Activated naive CD8-positive, alpha-beta T cell treated with anti-CD3 and anti-CD28 coated beads, Interleukin-2, amount 50 U/mL, for 24 hours (primary cell): Measurements from ENCODE around the gene GPR135.

ENCODE experiments used
- ATAC-seq: fragments of 150-1000 bp; cut with Tn5 transposase; one replicate; pipeline ENCODE4 v1.10.0; 2021
- DNase-seq: peaks from one replicate; pipeline ENCODE4 v3.0.0; 2021
- H3K27ac Mint-ChIP-seq: one replicate; pipeline ENCODE4 v1.8.0; 2021; ENCODE audit warnings: mild to moderate bottlenecking, mixed read lengths
- H3K27me3 Mint-ChIP-seq: one replicate; pipeline ENCODE4 v1.8.0; 2021; ENCODE audit warnings: mixed read lengths
- H3K36me3 Mint-ChIP-seq: one replicate; pipeline ENCODE4 v1.8.0; 2021; ENCODE audit warnings: low read depth, mixed read lengths
- H3K4me1 Mint-ChIP-seq: one replicate; pipeline ENCODE4 v1.8.0; 2021; ENCODE audit warnings: mixed read lengths
- H3K4me3 Mint-ChIP-seq: one replicate; pipeline ENCODE4 v1.8.0; 2021; ENCODE audit warnings: mild to moderate bottlenecking, moderate library complexity, mixed read lengths
- H3K9me3 Mint-ChIP-seq: one replicate; pipeline ENCODE4 v1.8.0; 2021; ENCODE audit warnings: mixed read lengths

Gene GPR135, protein sequence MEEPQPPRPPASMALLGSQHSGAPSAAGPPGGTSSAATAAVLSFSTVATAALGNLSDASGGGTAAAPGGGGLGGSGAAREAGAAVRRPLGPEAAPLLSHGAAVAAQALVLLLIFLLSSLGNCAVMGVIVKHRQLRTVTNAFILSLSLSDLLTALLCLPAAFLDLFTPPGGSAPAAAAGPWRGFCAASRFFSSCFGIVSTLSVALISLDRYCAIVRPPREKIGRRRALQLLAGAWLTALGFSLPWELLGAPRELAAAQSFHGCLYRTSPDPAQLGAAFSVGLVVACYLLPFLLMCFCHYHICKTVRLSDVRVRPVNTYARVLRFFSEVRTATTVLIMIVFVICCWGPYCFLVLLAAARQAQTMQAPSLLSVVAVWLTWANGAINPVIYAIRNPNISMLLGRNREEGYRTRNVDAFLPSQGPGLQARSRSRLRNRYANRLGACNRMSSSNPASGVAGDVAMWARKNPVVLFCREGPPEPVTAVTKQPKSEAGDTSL

DNA sequence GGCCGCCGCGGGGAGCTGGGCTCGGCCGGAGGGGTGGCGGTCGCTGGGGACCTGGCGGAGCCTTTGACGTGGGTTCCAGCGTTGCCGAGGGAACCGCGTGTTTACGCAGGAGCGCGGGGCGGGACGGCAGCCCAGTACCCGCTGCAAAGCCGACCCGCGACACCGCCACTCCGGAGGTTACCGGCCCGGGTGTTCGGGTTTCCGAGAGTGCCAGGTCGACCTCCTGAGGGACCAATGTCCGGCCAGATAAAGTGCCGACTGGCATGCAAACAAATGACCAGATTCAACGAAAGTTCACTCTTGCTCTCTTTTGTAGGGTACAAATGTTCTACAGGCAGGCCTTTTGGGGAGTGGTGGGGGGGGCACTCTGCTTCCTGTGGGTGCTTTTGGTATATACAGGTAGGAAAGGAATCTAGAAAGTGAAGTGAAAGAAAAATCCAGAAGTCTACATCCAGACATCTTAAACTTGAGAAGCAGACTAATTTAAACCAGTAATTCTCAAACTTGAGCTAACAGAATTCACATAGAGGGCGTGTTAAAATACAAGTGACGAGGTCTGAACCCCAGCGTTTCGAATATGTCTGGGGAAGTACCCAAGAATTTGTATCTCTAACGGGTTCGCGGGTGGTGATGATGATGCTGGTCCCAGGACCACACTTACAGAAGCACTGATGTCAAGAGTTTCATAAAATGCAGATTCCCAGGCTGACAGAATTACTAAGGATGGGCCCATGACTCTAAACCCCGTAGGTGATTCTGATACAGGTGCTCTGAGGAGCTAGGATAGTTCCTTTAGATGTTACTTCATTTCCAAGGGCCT, at the start of gene GPR135:
Gene GPR135 (minus strand): TSS at position 65 of the 820 bp plus-strand sequence. CDS start 154 bp downstream, outside the sequence.
- Mint-ChIP-seq H3K27me3 (peaks cover 7% of the 10 kb centered on the region), H3K4me1 (peaks cover 14% of the 10 kb centered on the region), H3K4me3 (peak within 1 kb of the TSS; percentile 80), H3K36me3 (peaks cover 7% of the 10 kb centered on the region), H3K27ac (peak within 1 kb of the TSS; percentile 83), H3K9me3 (no peaks in the 10 kb centered on the region)
- peak; percentile 17 for ATAC-seq
- peak; percentile 32 for DNase-seq

DNA sequence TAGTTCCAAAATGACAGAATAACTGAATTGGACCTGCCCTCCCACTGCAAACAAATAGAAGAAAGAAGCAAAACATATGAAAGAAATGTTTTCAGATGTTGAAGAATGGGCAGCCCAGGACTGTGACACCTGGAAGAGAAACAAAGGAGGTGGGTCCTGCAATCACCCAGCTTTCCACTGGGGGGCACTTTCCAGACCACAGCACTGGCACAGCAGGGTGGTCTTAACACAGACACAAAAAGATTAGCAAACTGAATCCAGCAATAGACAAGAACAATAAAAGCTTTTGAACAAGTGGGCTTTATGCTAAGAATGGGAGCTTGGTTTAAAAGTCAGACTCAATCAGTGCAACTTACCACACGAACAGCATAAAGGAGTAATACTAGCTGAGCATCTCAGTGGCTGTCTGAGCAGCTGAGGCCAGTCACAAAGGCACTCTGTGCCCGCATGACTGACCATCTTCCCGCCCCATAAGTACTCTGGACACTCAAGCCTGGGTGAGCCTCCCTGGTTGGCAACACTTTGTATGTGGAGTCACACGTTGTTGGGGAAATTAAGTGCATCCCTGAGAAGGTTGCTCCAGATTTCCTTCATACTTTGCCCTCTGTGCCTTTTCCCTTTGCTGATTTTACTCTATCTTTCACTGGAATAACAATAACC, 46.9 kb upstream of the GPR135 start:
- no peaks in the 10 kb centered on the region for H3K9me3 Mint-ChIP-seq
- ATAC-seq, result no peak
- H3K27me3 Mint-ChIP-seq, result peaks cover 17% of the 10 kb centered on the region

DNA sequence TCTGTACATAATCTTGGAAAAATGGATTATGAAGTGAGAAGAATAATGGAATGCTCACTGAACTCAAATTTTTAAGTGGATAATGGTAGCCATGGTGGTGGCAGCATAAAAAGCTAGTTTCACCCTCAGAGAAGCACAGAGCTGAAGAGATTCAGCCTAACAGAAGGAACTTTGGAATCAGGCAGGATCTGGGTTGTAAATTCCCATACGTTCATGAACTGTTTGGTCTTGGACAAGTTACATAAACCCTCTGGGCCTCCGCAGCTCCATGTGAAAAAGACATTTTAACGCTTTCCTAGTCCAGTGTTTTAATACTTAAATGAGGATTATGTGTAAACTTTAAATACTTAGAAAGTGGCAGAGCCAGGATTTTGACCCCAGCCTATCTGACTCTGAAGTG, 45.8 kb upstream of the GPR135 start:
- H3K27me3 Mint-ChIP-seq, result peaks cover 17% of the 10 kb centered on the region
- no peaks in the 10 kb centered on the region for H3K36me3 Mint-ChIP-seq
- H3K4me3 Mint-ChIP-seq, result no peak overlapping the region
- no peaks in the 10 kb centered on the region for H3K4me1 Mint-ChIP-seq
- no peak for ATAC-seq
- H3K9me3 Mint-ChIP-seq, result no peaks in the 10 kb centered on the region
- no peak overlapping the region for H3K27ac Mint-ChIP-seq
- DNase-seq, result no peak

More for the DNA sequence above, 46.9 kb upstream of the GPR135 start:
- Mint-ChIP-seq H3K36me3 (no peaks in the 10 kb centered on the region), H3K4me3 (no peak overlapping the region), H3K4me1 (no peaks in the 10 kb centered on the region), H3K27ac (no peak overlapping the region)
- peak; percentile 11 for DNase-seq

DNA sequence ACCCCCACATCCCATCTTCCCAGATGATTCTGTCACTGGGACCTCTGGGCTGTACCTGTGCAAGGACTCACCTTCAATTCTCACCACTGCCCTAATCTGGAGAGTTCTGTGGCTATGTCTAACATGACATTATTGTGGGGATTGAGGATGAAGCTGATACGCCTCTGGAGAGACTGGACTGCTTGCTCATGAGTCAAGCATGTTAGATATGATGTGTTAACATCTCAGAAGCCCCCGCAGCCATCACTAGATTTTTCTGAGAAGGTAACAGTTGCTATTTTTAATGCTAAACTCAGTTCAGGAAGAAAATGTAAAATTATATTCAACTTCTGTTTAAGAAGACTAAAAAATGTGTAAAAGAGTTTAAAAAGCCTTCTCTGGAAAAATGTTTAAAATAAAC, 44.8 kb upstream of the GPR135 start:
- Mint-ChIP-seq H3K4me3 (no peak overlapping the region), H3K27ac (no peak overlapping the region), H3K9me3 (no peaks in the 10 kb centered on the region), H3K36me3 (no peaks in the 10 kb centered on the region), H3K4me1 (no peaks in the 10 kb centered on the region), H3K27me3 (peaks cover 17% of the 10 kb centered on the region)
- ATAC-seq (no peak), DNase-seq (no peak)

DNA sequence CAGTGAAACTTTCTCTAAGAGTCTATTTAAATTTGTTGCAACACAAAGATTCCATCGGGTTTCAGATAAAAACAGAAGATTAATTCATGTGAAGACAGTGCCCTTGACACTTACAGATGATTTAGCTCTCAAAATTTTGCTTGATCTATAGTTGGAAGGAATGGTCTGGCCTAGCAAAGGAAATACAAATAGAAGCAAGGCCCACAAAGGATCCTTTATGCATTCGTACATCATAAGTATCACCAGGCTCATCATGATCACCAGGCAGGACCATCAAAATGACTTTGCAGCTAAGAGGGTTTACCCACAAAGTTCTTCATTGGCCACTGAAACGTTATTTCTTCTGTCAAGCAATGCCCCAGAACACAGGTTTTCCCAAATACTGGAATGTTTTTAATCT, 43.9 kb upstream of the GPR135 start:
- Mint-ChIP-seq H3K27me3 (peaks cover 17% of the 10 kb centered on the region), H3K9me3 (no peaks in the 10 kb centered on the region), H3K4me3 (no peak overlapping the region), H3K4me1 (peaks cover 4% of the 10 kb centered on the region), H3K27ac (no peak overlapping the region), H3K36me3 (no peaks in the 10 kb centered on the region)
- ATAC-seq (no peak), DNase-seq (no peak)

DNA sequence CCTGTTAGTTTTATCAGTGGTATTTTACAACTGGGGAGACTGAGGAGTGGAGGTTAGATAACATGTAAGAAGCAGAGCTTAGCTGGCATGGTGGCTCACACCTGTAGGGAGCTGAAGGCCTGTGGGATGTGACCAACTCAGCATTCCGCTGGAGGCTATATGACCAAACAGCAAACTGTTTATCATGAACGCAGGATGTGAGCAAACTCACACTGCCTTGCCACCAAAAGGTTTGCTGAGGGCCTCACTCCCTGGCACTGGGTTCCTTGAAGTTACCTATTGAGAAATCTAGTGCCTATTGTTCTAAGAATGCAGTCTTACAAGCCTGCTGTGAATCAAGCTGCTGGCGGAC, 42.5 kb upstream of the GPR135 start:
- no peak overlapping the region for H3K27ac Mint-ChIP-seq
- peaks cover 12% of the 10 kb centered on the region for H3K27me3 Mint-ChIP-seq
- no peak for ATAC-seq
- no peak for DNase-seq
- peaks cover 5% of the 10 kb centered on the region for H3K36me3 Mint-ChIP-seq
- H3K4me3 Mint-ChIP-seq, result no peak overlapping the region
- H3K9me3 Mint-ChIP-seq, result no peaks in the 10 kb centered on the region
- peaks cover 4% of the 10 kb centered on the region for H3K4me1 Mint-ChIP-seq

DNA sequence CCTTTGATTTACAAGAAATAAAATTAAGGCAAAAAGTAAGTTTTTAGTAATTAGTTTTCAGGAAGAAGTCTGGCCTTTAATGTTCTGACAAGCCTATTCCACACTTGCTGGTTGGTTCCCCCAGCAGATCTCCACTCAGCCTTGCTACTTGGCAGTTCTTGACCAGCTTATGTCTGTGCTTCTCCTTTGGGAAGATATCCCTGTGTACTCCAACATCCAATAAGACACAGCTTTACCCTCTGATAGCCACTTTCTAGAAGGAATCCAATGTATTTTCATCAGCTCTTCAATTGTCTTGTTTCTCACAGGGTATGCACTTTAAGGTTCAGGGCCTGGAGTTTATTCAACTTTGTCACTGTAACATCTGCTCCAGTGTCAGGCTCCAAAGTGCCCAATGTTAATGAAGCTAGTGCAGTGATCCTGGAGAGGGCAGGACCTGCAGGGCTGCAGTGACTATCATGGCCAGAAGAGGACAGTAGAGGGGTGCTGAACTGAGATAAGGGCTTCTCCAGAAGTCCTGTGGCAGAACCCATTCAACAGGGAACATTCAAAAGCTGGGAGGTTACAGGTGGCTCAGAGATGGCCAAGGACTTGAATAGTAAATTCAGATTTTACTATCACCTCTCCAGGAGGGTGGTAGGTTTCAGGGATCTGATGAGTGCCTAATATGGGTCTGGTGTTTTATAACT, 42.0 kb upstream of the GPR135 start:
- ATAC-seq, result peak; percentile 80
- no peaks in the 10 kb centered on the region for H3K9me3 Mint-ChIP-seq
- peak; percentile 52 for DNase-seq
- H3K4me3 Mint-ChIP-seq, result no peak overlapping the region
- H3K27me3 Mint-ChIP-seq, result peaks cover 12% of the 10 kb centered on the region
- H3K36me3 Mint-ChIP-seq, result peaks cover 8% of the 10 kb centered on the region
- H3K4me1 Mint-ChIP-seq, result peaks cover 4% of the 10 kb centered on the region
- H3K27ac Mint-ChIP-seq, result no peak overlapping the region

DNA sequence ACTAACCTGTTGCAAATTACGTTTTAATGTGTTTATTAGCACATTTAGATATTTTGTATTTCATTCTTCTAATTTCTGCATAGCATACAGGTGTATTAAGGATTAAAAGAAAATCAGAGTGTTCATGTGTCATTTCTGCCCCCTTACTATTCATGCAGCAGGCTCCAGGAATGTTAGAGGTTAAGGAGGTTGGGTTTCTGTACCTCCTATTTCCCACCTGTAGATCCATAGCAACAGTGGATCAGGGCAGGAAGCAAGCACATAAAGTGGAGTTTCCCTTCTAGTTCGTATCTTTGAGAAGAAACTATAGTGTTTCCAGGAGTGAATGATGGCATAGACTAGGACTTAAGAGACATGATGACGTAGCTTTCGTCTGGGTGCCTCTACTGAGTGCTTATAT, 38.1 kb upstream of the GPR135 start:
- DNase-seq (no peak), ATAC-seq (no peak)
- H3K4me1 Mint-ChIP-seq, result peaks cover 4% of the 10 kb centered on the region
- H3K27ac Mint-ChIP-seq, result no peak overlapping the region
- H3K4me3 Mint-ChIP-seq, result no peak overlapping the region
- H3K36me3 Mint-ChIP-seq, result peaks cover 18% of the 10 kb centered on the region
- no peaks in the 10 kb centered on the region for H3K9me3 Mint-ChIP-seq
- peaks cover 3% of the 10 kb centered on the region for H3K27me3 Mint-ChIP-seq

DNA sequence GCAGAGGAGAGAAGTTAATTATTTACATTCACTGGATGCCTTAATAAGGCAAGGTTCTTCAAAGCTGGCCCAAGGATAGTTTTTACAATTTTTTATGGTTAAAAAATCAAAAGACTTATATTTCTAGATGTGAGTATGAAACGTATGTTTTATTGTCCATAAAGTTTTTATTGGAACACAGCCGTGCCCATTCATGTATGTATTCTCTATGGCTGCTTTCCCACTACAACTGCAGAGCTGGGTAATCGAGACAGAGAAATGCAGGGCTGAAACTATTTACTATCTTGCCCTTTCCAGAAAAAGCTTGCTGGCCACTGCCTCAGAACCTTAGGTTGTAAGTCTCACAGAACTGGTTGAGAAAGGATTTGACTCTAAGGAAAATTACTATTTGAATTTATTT, 35.6 kb upstream of the GPR135 start:
- H3K27me3 Mint-ChIP-seq, result no peaks in the 10 kb centered on the region
- DNase-seq, result no peak
- peaks cover 20% of the 10 kb centered on the region for H3K36me3 Mint-ChIP-seq
- H3K4me3 Mint-ChIP-seq, result no peak overlapping the region
- no peak overlapping the region for H3K27ac Mint-ChIP-seq
- no peaks in the 10 kb centered on the region for H3K9me3 Mint-ChIP-seq
- peaks cover 4% of the 10 kb centered on the region for H3K4me1 Mint-ChIP-seq
- ATAC-seq, result no peak

DNA sequence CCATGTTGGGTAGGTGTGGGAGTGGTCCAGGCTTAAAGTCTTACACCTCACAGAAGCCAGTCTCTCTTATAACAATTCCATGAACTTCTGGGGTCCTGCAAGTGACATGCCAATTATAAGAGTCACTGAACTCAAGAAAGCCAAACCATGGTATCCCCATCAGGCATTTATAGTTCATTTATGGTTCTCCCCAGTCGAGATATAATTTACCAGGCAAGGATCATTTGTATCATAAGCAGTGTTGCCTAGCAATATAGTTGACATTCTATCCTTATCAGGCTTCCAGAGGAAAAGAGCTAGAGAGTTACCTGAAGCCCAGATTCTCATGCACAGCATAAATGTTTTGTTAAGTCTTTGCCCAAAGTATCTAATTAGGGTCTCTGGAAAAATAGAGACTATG, 27.2 kb upstream of the GPR135 start:
- Mint-ChIP-seq H3K9me3 (no peaks in the 10 kb centered on the region), H3K27me3 (no peaks in the 10 kb centered on the region), H3K4me1 (peaks cover 17% of the 10 kb centered on the region), H3K27ac (no peak overlapping the region), H3K36me3 (peaks cover 53% of the 10 kb centered on the region), H3K4me3 (no peak overlapping the region)
- no peak for ATAC-seq
- DNase-seq, result no peak

DNA sequence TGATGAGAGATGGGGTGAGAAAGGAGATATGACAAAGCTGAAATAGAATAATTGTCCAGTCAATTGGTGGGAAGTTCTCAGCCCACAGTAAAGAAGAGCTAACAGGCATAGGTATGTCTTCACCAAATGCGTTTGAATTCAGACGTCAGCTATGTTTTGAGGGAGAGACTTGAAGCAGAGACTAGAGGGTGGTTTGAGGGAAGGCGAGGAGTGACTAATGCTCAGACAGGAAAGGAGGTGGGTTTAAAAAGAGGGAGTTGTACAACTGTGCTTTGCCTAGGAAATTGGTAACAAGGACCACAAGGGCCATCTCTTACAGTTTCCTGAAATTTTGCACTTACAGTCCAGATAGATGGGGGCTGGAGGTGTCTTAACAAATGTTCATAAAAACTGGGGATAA, 25.6 kb upstream of the GPR135 start:
- no peak overlapping the region for H3K4me3 Mint-ChIP-seq
- H3K36me3 Mint-ChIP-seq, result peaks cover 51% of the 10 kb centered on the region
- ATAC-seq (peak; percentile 49), DNase-seq (no peak)
- peak overlapping the region; percentile 19 for H3K27ac Mint-ChIP-seq
- H3K27me3 Mint-ChIP-seq, result no peaks in the 10 kb centered on the region
- H3K9me3 Mint-ChIP-seq, result no peaks in the 10 kb centered on the region
- peaks cover 23% of the 10 kb centered on the region for H3K4me1 Mint-ChIP-seq

DNA sequence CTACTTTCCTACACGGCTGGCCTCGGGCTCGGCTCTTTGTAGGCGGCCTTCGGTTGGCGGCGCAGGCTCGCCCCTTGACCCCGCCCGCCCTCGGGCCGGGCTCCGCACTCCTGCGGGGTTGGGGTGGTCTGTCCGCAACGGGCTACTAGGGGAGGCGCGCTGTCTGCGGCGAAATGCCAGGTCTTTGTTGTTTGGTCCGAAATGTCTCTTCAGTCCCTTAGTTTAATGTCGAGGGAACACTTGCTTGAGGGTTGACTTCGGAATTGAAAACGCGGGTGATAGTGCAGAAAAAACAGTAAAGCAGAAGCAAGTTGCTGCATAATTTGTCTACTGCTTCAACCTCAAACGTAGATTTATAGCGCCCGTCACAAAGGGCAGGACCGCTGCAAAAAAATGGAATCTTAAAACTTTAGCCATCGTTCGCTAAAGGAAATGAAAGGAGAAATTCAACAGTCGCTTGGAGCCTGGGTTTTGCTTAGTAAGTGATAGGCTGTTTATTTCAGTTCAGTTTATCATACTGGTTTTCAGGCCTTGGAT, 19.5 kb upstream of the GPR135 start:
- peak; percentile 42 for ATAC-seq

DNA sequence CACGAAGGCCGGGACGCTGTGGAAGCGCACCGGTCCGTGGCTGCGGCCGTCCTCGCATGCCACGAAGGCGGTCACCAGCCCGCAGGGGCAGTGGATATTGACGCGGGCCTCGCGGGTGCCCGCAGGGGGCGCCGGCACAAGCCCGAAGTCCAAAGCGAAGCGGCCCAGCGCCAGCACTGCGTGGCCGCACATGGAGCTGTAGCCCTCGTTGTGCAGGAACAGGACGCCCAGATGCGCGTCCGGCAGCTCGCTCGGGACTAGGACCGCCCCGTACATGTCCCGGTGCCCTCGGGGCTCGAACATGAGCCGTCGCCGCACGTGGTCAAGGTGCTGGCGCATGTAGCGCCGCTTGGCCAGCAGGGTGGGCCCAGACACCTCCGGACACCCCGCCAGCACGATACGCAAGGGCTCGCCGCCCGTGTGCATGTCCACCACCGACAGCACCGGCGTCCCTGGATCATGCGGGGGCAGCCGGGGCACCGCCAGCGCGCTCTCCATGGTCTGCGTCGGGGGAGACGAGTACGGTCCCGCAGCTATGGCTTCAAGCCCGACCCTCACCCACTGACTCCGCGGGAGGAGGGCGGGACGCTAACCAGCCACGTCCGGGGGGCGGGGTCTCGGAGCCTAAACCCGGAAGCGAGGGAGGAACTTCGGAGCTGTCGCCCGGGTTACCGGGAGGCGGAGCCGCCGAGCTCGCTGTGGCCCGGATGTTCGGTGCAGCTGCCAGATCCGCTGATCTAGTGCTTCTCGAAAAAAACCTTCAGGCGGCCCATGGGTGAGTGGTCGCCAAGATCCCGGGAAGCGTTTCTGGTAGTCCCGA, 18.8 kb upstream of the GPR135 start, which contains the start of the genes JKAMP and L3HYPDH:
Gene JKAMP (plus strand): TSS at position 699 of the 820 bp plus-strand sequence. CDS start 73 bp downstream, at position 772.
Gene L3HYPDH (minus strand): TSS at position 590 of the 820 bp plus-strand sequence. CDS start 92 bp downstream, at position 498.
- H3K36me3 Mint-ChIP-seq, result peaks cover 14% of the 10 kb centered on the region
- DNase-seq (peak; percentile 98), ATAC-seq (peak; percentile 97)
- no peaks in the 10 kb centered on the region for H3K27me3 Mint-ChIP-seq
- H3K27ac Mint-ChIP-seq, result peak within 1 kb of the TSS; percentile 88
- no peaks in the 10 kb centered on the region for H3K9me3 Mint-ChIP-seq
- peaks cover 54% of the 10 kb centered on the region for H3K4me1 Mint-ChIP-seq
- peak within 1 kb of the TSS; percentile 90 for H3K4me3 Mint-ChIP-seq

More for the DNA sequence above, 19.5 kb upstream of the GPR135 start:
- no peaks in the 10 kb centered on the region for H3K9me3 Mint-ChIP-seq
- peaks cover 19% of the 10 kb centered on the region for H3K36me3 Mint-ChIP-seq
- H3K4me1 Mint-ChIP-seq, result peaks cover 55% of the 10 kb centered on the region
- DNase-seq, result no peak
- peak overlapping the region; percentile 90 for H3K4me3 Mint-ChIP-seq
- peak overlapping the region; percentile 88 for H3K27ac Mint-ChIP-seq
- H3K27me3 Mint-ChIP-seq, result no peaks in the 10 kb centered on the region
